Measurements from ENCODE around the gene POMT2.

GRCh38 chr14:77335576-77335975 lies 14.9 kb upstream of the POMT2 start:
- TF ChIP-seq TAF1 (IDR thresholded peaks at IDR 0.05; ENCODE audit: borderline replicate concordance, insufficient read depth, low read length) (no peak), FOXP2 (optimal IDR thresholded peaks at IDR 0.05; ENCODE audit: borderline replicate concordance, extremely low read depth, extremely low read length, insufficient read depth) (no peak), REST (IDR thresholded peaks at IDR 0.05; ENCODE audit: insufficient read depth in 1 of 2, low read depth in 2 of 2, low read length in 2 of 2) (no peak)

Measured in PFSK-1 (cell line).